Colonic mucosa (tissue), 4 donors: ENCODE results near the gene ANKRD63. TPM values are rescaled to one million over a fixed set of nuclear protein-coding genes. Genes with fewer than 3 reads are reported as not detected.

ENCODE experiments used
- DNase-seq: peaks from one replicate; pipeline ENCODE4 v3.0.0-alpha.2; 2020
- H3K27ac ChIP-seq: fragments of 200-600 bp; one replicate; pipeline ENCODE4 v1.8.0; 2021
- H3K27me3 ChIP-seq: fragments of 200-600 bp; one replicate; pipeline ENCODE4 v1.8.0; 2021
- H3K36me3 ChIP-seq: fragments of 200-600 bp; one replicate; pipeline ENCODE4 v1.8.0; 2021
- H3K4me1 ChIP-seq: fragments of 200-600 bp; one replicate; pipeline ENCODE4 v1.8.0; 2021; ENCODE audit warnings: mild to moderate bottlenecking
- H3K4me3 ChIP-seq: fragments of 200-600 bp; one replicate; pipeline ENCODE4 v1.8.0; 2021
- H3K9ac ChIP-seq, 2 donors: one replicate each; pipeline ENCODE4 v1.7.0; 2013; ENCODE audit warnings: control low read depth in 2 of 2, low read depth in 2 of 2, low read length in 2 of 2
- H3K9me3 ChIP-seq: fragments of 200-600 bp; one replicate; pipeline ENCODE4 v1.8.0; 2021
- intact Hi-C: fragments of 100-400 bp; cut with DNase I; formaldehyde crosslinking; loops from one replicate; pipeline ENCODE4 v1.14.1; 2022
- total RNA-seq, 2 donors: library from RNA; stranded (reverse); fragmentation: NEBNext Ultra II Directional in 1 of 2; extraction: Animal tissue kit (Norgen Biotek cat#: 25700) in 1 of 2; gene quantifications; one replicate each; pipeline ENCODE4 v1.2.1, GENCODE V29; 2021
- TF ChIP-seq, protein P1 (sequence below): fragments of 200-600 bp; IDR thresholded peaks from one replicate; pipeline ENCODE4 v1.8.0; 2022; ENCODE audit warnings: antibody characterized with exemption, mild to moderate bottlenecking
- donor health status: healthy.
- donor health status: DM: no; HTN: no; CAD: no.
- donor health status: DM: no; HTN: no; CAD: no.

The ANKRD63 gene
- total RNA-seq, 2 donors from 2014 or later = not detected

- TF ChIP-seq, protein P1, sequence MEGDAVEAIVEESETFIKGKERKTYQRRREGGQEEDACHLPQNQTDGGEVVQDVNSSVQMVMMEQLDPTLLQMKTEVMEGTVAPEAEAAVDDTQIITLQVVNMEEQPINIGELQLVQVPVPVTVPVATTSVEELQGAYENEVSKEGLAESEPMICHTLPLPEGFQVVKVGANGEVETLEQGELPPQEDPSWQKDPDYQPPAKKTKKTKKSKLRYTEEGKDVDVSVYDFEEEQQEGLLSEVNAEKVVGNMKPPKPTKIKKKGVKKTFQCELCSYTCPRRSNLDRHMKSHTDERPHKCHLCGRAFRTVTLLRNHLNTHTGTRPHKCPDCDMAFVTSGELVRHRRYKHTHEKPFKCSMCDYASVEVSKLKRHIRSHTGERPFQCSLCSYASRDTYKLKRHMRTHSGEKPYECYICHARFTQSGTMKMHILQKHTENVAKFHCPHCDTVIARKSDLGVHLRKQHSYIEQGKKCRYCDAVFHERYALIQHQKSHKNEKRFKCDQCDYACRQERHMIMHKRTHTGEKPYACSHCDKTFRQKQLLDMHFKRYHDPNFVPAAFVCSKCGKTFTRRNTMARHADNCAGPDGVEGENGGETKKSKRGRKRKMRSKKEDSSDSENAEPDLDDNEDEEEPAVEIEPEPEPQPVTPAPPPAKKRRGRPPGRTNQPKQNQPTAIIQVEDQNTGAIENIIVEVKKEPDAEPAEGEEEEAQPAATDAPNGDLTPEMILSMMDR = no peak
- no peak within 1 kb of the TSS for H3K27ac ChIP-seq
- intact Hi-C loops = no loop called here
- H3K4me1 ChIP-seq = no peaks in the 10 kb centered on the region
- H3K36me3 ChIP-seq = no peaks in the 10 kb centered on the region
- peaks cover 6% of the 10 kb centered on the region for H3K27me3 ChIP-seq
- peak; percentile 51 for DNase-seq
- H3K4me3 ChIP-seq = peak within 1 kb of the TSS; percentile 26
- H3K9me3 ChIP-seq = no peaks in the 10 kb centered on the region
- peak within 1 kb of the TSS in 1 of 2 donors; percentile 24 for H3K9ac ChIP-seq
Measured at GRCh38 chr15:40238532-40239403, 44.1 kb downstream of the ANKRD63 start, which contains the start of gene PAK6. TSS of gene PAK6 (plus strand) at chr15:40239063. CDS start at chr15:40264786, 25,723 bp downstream.

- no peaks in the 10 kb centered on the region for H3K4me1 ChIP-seq
- no peaks in the 10 kb centered on the region for H3K9me3 ChIP-seq
- H3K27ac ChIP-seq = no peak overlapping the region
- intact Hi-C loops = no loop called here
- no peak overlapping the region for H3K4me3 ChIP-seq
- peak; percentile 11 for DNase-seq
- H3K27me3 ChIP-seq = peaks cover 6% of the 10 kb centered on the region
- H3K9ac ChIP-seq = no peak overlapping the region
- H3K36me3 ChIP-seq = no peaks in the 10 kb centered on the region
- TF ChIP-seq, protein P1 = no peak
Measured at GRCh38 chr15:40235201-40235885, 47.5 kb downstream of the ANKRD63 start.

DNA sequence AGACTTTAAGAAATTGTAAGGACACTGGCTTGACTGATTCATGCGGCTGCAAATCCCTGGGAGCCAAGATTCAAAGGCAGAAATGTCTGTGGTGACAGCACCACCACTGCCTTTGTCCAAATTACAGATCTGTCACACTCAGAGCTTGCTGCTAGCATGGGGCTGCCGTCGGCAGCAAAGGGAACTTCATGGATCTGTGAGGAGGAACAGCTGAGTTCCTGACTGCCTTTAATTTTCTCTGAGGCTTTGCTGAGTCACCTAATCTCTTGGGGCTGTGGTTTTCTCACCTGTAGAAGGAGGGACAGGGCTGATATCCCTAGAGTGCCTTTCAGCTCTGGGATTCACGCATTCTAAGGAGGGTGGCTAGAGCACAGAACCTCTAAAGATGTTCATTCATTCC, 48.1 kb downstream of the ANKRD63 start:
- no peak for DNase-seq
- TF ChIP-seq, protein P1 = no peak
- no peaks in the 10 kb centered on the region for H3K4me1 ChIP-seq
- no peak overlapping the region for H3K9ac ChIP-seq
- no peak overlapping the region for H3K4me3 ChIP-seq
- H3K27me3 ChIP-seq = peaks cover 6% of the 10 kb centered on the region
- no peaks in the 10 kb centered on the region for H3K36me3 ChIP-seq
- intact Hi-C loops = no loop called here
- no peak overlapping the region for H3K27ac ChIP-seq
- H3K9me3 ChIP-seq = no peaks in the 10 kb centered on the region

- no peak overlapping the region for H3K4me3 ChIP-seq
- no peak overlapping the region for H3K27ac ChIP-seq
- DNase-seq = no peak
- no peak overlapping the region for H3K9ac ChIP-seq
- intact Hi-C loops = no loop called here
- TF ChIP-seq, protein P1 = no peak
- H3K27me3 ChIP-seq = peaks cover 2% of the 10 kb centered on the region
- H3K36me3 ChIP-seq = no peaks in the 10 kb centered on the region
- H3K9me3 ChIP-seq = no peaks in the 10 kb centered on the region
- H3K4me1 ChIP-seq = no peaks in the 10 kb centered on the region
Measured at GRCh38 chr15:40233727-40234577, 48.9 kb downstream of the ANKRD63 start.

GRCh38 chr15:40232625-40233070, 50.2 kb downstream of the ANKRD63 start:
- Histone ChIP-seq H3K4me1 (no peaks in the 10 kb centered on the region), H3K27ac (no peak overlapping the region), H3K4me3 (no peak overlapping the region), H3K27me3 (no peaks in the 10 kb centered on the region), H3K9me3 (no peaks in the 10 kb centered on the region), H3K9ac (no peak overlapping the region), H3K36me3 (no peaks in the 10 kb centered on the region)
- intact Hi-C loops = no loop called here
- DNase-seq = no peak
- TF ChIP-seq, protein P1 = no peak
